Osteocyte (in vitro differentiated cells): ENCODE data around the gene LRRN4CL. TPM values are rescaled to one million over a fixed set of nuclear protein-coding genes. Genes with fewer than 3 reads are reported as not detected.

Source experiments
- DNase-seq: peaks from one replicate; pipeline ENCODE4 v3.0.0; 2021; ENCODE audit warnings: mixed read lengths; ENCODE audit not compliant: unreplicated experiment; ENCODE audit errors: extremely low spot score
- H3K27ac Mint-ChIP-seq: one replicate; pipeline ENCODE4 v1.8.0; 2021; ENCODE audit warnings: mild to moderate bottlenecking, mixed read lengths; ENCODE audit not compliant: unreplicated experiment
- H3K27me3 Mint-ChIP-seq: one replicate; pipeline ENCODE4 v1.8.0; 2021; ENCODE audit warnings: mixed read lengths; ENCODE audit not compliant: unreplicated experiment
- H3K36me3 Mint-ChIP-seq: one replicate; pipeline ENCODE4 v1.8.0; 2021; ENCODE audit warnings: mixed read lengths; ENCODE audit not compliant: unreplicated experiment
- H3K4me1 Mint-ChIP-seq: one replicate; pipeline ENCODE4 v1.8.0; 2021; ENCODE audit warnings: mixed read lengths; ENCODE audit not compliant: unreplicated experiment
- H3K4me3 Mint-ChIP-seq: one replicate; pipeline ENCODE4 v1.8.0; 2021; ENCODE audit warnings: mild to moderate bottlenecking, moderate library complexity, mixed read lengths; ENCODE audit not compliant: unreplicated experiment
- H3K9me3 Mint-ChIP-seq: one replicate; pipeline ENCODE4 v1.8.0; 2021; ENCODE audit warnings: mixed read lengths; ENCODE audit not compliant: unreplicated experiment
- total RNA-seq: library from RNA; stranded (reverse); gene quantifications from 2 replicates; pipeline ENCODE4 v1.2.1, GENCODE V29; 2021
- TF ChIP-seq, protein P1 (sequence below): fragments of 200-600 bp; sonication (generic); IDR thresholded peaks from 2 replicates; pipeline ENCODE4 v1.5.0; 2021; ENCODE audit warnings: antibody characterized with exemption, mild to moderate bottlenecking, moderate library complexity

Gene LRRN4CL
- total RNA-seq, 1 donor from 2014 or later: 0.46 TPM

DNA sequence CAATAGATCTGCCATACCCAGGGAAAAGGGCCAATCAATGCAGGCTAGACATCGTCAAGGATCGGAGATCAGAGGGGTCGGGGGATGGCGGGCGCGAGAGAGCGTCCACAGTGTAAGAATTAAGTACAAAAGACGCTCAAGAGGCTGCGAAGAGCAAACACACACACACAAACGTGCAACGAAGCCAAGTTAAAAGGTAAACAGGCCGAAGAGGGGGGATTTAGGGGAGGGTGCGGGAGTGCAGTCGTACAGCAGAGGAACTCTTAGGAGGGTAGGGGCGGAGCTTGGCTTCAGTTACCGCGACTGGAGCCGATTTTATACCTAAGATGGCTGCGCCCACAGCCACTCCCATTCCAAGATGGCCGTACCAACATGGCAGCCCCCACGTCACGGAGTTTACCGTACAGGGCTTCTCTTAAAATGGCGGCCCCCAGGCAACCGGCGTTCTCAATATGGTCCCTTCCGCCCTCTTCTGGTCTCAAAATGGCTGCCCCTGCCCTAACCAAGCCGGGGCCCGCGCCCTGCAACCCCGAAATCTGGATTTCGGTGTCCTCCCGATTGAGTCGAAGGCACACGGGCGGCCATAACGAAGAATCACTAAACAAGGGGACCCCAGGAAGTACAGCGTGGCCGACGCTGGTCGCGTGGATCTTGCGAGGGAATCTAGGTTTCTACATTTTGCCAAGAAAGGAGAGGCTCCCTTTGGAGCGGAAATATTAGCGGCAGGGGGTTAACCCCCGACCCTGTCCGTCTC is 20.1 kb upstream of the LRRN4CL start:
- Mint-ChIP-seq H3K36me3 (peaks cover 16% of the 10 kb centered on the region), H3K27me3 (no peaks in the 10 kb centered on the region), H3K4me3 (peak overlapping the region; percentile 80), H3K4me1 (peaks cover 52% of the 10 kb centered on the region), H3K9me3 (no peaks in the 10 kb centered on the region), H3K27ac (peak overlapping the region; percentile 100)
- DNase-seq: peak; percentile 98
- TF ChIP-seq, protein P1, sequence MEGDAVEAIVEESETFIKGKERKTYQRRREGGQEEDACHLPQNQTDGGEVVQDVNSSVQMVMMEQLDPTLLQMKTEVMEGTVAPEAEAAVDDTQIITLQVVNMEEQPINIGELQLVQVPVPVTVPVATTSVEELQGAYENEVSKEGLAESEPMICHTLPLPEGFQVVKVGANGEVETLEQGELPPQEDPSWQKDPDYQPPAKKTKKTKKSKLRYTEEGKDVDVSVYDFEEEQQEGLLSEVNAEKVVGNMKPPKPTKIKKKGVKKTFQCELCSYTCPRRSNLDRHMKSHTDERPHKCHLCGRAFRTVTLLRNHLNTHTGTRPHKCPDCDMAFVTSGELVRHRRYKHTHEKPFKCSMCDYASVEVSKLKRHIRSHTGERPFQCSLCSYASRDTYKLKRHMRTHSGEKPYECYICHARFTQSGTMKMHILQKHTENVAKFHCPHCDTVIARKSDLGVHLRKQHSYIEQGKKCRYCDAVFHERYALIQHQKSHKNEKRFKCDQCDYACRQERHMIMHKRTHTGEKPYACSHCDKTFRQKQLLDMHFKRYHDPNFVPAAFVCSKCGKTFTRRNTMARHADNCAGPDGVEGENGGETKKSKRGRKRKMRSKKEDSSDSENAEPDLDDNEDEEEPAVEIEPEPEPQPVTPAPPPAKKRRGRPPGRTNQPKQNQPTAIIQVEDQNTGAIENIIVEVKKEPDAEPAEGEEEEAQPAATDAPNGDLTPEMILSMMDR: no peak

DNA sequence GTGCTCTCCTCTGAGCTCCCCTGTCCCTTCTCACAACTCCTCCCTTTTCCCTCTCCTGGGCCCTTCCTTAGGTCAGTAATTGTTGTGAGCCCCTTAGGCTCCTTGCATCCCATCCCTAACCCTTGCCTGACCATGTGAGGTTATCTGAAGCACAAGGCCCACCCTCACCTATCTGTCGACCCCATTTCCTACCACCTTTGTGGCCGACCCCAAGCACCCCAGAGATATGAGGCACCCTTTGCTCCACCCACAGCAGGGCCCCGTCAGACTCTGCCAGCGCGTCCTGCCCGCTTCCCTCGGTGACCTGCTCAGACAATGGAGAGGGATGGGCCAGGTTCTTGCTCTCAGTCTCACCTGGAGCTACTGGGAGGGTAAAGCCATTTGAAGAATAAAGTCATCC is 19.5 kb upstream of the LRRN4CL start:
- H3K36me3 Mint-ChIP-seq: peaks cover 12% of the 10 kb centered on the region
- H3K4me3 Mint-ChIP-seq: peak overlapping the region; percentile 80
- peak overlapping the region; percentile 100 for H3K27ac Mint-ChIP-seq
- no peak for DNase-seq
- no peaks in the 10 kb centered on the region for H3K27me3 Mint-ChIP-seq
- H3K9me3 Mint-ChIP-seq: no peaks in the 10 kb centered on the region
- peaks cover 50% of the 10 kb centered on the region for H3K4me1 Mint-ChIP-seq
- TF ChIP-seq, protein P1: no peak

DNA sequence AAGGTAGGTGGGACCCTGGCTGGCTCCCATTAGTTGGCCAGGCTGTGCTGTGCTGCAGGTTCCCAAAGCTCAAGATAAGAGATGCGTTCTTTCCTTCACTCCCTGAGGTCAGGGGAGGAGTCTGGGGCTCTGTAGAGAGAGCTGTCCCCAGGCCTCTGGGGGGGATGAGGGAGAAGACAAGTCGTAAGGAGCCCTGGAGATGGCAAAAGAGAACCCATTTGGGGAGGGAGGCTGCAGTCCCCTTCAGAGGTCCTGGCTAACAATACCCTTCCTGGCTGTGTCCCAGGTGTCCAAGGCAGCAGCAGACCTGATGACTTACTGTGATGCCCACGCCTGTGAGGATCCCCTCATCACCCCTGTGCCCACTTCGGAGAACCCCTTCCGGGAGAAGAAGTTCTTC is 19.1 kb upstream of the LRRN4CL start:
- TF ChIP-seq, protein P1: no peak
- peak overlapping the region; percentile 80 for H3K4me3 Mint-ChIP-seq
- peaks cover 49% of the 10 kb centered on the region for H3K4me1 Mint-ChIP-seq
- peaks cover 12% of the 10 kb centered on the region for H3K36me3 Mint-ChIP-seq
- no peaks in the 10 kb centered on the region for H3K9me3 Mint-ChIP-seq
- no peaks in the 10 kb centered on the region for H3K27me3 Mint-ChIP-seq
- H3K27ac Mint-ChIP-seq: peak overlapping the region; percentile 100
- no peak for DNase-seq

DNA sequence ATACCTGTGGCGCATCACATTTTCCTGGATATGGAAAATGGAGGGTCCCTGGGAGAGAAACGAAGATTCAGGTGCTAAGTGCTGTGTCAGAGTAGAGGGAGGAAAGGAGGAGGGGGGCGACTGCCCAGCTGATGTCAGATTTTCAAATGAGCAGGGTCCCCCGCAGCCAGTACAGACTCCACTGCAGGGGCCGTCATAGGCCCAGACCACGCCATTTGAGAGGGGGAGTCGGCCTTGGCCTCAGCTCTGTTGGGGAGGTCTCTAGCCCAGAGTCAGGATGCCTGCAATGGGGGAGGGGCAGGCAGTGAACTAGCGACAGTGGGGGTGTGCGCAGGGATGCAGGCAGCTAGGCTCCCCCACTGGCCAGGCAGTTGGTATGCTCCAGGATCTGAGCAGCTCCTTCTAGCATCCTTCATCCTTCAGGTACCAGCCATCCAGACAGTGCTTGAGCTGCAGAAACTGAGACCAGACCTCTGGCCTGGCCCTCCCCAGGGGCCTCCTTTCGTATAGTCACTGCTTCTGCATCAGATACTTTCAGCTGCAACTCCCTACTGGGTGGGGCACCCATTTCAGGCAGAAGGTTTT is 18.0 kb upstream of the LRRN4CL start, which contains the start of the genes BSCL2 and GNG3:
Gene BSCL2 (minus strand): TSS at position 148 of the 585 bp plus-strand sequence. CDS start 229 bp downstream, outside the sequence.
Gene GNG3 (plus strand): TSS at position 400 of the 585 bp plus-strand sequence. CDS start 620 bp downstream, outside the sequence.
- TF ChIP-seq, protein P1: no peak
- H3K4me3 Mint-ChIP-seq: peak within 1 kb of the TSS; percentile 94
- H3K27ac Mint-ChIP-seq: peak within 1 kb of the TSS; percentile 65
- peaks cover 11% of the 10 kb centered on the region for H3K36me3 Mint-ChIP-seq
- H3K27me3 Mint-ChIP-seq: no peaks in the 10 kb centered on the region
- H3K9me3 Mint-ChIP-seq: no peaks in the 10 kb centered on the region
- peaks cover 46% of the 10 kb centered on the region for H3K4me1 Mint-ChIP-seq
- no peak for DNase-seq

DNA sequence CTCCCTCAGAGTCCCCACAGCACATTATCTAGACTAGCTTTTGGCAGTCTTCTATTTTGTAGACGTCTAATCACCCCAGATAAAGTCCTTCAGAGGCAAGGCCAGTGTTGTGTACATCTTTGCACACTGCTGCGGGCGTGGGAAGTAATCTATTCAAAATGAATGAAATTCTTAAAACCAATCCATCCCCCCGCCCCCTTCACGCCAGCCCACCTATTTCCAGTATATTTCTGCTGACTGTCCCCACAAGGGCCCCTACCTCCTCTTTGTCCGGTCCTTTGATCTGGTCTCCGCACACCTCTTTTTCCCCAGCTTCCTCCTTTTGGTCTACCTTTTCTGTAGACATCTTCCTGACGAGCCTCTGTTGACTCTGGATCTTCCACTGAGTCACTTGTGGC is 17.5 kb upstream of the LRRN4CL start:
- H3K27ac Mint-ChIP-seq: peak overlapping the region; percentile 65
- H3K4me3 Mint-ChIP-seq: peak overlapping the region; percentile 94
- DNase-seq: no peak
- peaks cover 8% of the 10 kb centered on the region for H3K36me3 Mint-ChIP-seq
- no peaks in the 10 kb centered on the region for H3K27me3 Mint-ChIP-seq
- H3K4me1 Mint-ChIP-seq: peaks cover 46% of the 10 kb centered on the region
- TF ChIP-seq, protein P1: no peak
- H3K9me3 Mint-ChIP-seq: no peaks in the 10 kb centered on the region
